Fibroblast of lung (primary cell): Measurements from ENCODE around the gene SLK. TPM values are rescaled to one million over a fixed set of nuclear protein-coding genes. Genes with fewer than 3 reads are reported as not detected.

Source experiments
- DNase-seq, 2 donors: peaks; one replicate each; pipeline versions ENCODE4 v3.0.0 to v3.0.0-alpha.2; 2010; ENCODE audit warnings: low read depth in 2 of 2
- H2AFZ ChIP-seq: 2 replicates; pipeline ENCODE4 v1.5.1; 2012; ENCODE audit warnings: low read length, control low read depth, inconsistent platforms
- H3K27ac ChIP-seq: 2 replicates; pipeline ENCODE4 v1.5.1; 2011; ENCODE audit warnings: low read length, control low read depth; ENCODE audit not compliant: insufficient read depth
- H3K27me3 ChIP-seq: 2 replicates; pipeline ENCODE4 v1.5.1; 2011; ENCODE audit warnings: mild to moderate bottlenecking, low read length; ENCODE audit not compliant: control insufficient read depth, insufficient read depth
- H3K36me3 ChIP-seq: 2 replicates; pipeline ENCODE4 v1.5.1; 2011; ENCODE audit warnings: low read length; ENCODE audit not compliant: control insufficient read depth, insufficient read depth
- H3K4me1 ChIP-seq: 2 replicates; pipeline ENCODE4 v1.5.1; 2011; ENCODE audit warnings: low read length; ENCODE audit not compliant: control insufficient read depth, insufficient read depth; ENCODE audit errors: extremely low read depth
- H3K4me2 ChIP-seq: 2 replicates; pipeline ENCODE4 v1.5.1; 2011; ENCODE audit warnings: low read length, control low read depth; ENCODE audit not compliant: insufficient read depth; ENCODE audit errors: extremely low read depth
- H3K4me3 ChIP-seq, 4 experiments: fragments of 200-600 bp in 1 of 4; sonication (generic) in 1 of 4; replicated peaks in 1 of 4; 2 replicates each; pipeline ENCODE4 v1.5.1; 2011 to 2016; ENCODE audit warnings: low read length in 4 of 4, low read depth in 3 of 4, mild to moderate bottlenecking in 3 of 4, control low read depth in 2 of 4, inconsistent platforms in 1 of 4, mixed read lengths in 1 of 4; ENCODE audit not compliant: insufficient read depth in 1 of 4; ENCODE audit errors: control extremely low read depth in 1 of 4
- H3K79me2 ChIP-seq: 2 replicates; pipeline ENCODE4 v1.5.1; 2012; ENCODE audit warnings: mild to moderate bottlenecking, low read length, inconsistent platforms; ENCODE audit not compliant: control insufficient read depth, insufficient read depth
- H3K9ac ChIP-seq: 2 replicates; pipeline ENCODE4 v1.5.1; 2011; ENCODE audit warnings: mild to moderate bottlenecking, low read length, control low read depth; ENCODE audit not compliant: insufficient read depth
- H3K9me3 ChIP-seq: 2 replicates; pipeline ENCODE4 v1.5.1; 2012; ENCODE audit warnings: low read depth, low read length; ENCODE audit not compliant: control insufficient read depth, insufficient read depth
- H4K20me1 ChIP-seq: 2 replicates; pipeline ENCODE4 v1.5.1; 2011; ENCODE audit warnings: low read length; ENCODE audit not compliant: control insufficient read depth, insufficient read depth; ENCODE audit errors: extremely low read depth
- EZH2 ChIP-seq: IDR thresholded peaks from 2 replicates; pipeline ENCODE4 v1.5.1; 2012; ENCODE audit warnings: low read length, control low read depth, mild to moderate bottlenecking; ENCODE audit errors: missing control alignments
- polyA plus RNA-seq, 2 donors: library from polyadenylated mRNA; depleted of rRNA in 1 of 2; stranded (reverse) in 1 of 2; unstranded in 1 of 2; fragments of >200 nt; gene quantifications; 2 replicates each; pipeline ENCODE4 v1.2.1, GENCODE V29; 2011 to 2012; ENCODE audit warnings: missing spikeins in 1 of 2
- total RNA-seq: library from RNA; depleted of rRNA; stranded (reverse); fragments of >200 nt; gene quantifications from 2 replicates; pipeline ENCODE4 v1.2.1, GENCODE V29; 2014
- TF ChIP-seq, protein P1 (sequence below), 2 donors: IDR thresholded peaks in 1 of 2; conservative IDR thresholded peaks in 1 of 2; 1 replicate in 1 of 2; 2 replicates in 1 of 2; pipeline ENCODE4 v1.5.1; 2011 to 2012; ENCODE audit warnings: low read length in 2 of 2, control low read depth in 1 of 2, inconsistent platforms in 1 of 2, low read depth in 1 of 2, mild to moderate bottlenecking in 1 of 2

SLK gene
- total and polyA plus RNA-seq, 2 donors (not counting 1 experiment from before 2014, with no cell fraction given) = 18.2 to 63.1 TPM

DNA sequence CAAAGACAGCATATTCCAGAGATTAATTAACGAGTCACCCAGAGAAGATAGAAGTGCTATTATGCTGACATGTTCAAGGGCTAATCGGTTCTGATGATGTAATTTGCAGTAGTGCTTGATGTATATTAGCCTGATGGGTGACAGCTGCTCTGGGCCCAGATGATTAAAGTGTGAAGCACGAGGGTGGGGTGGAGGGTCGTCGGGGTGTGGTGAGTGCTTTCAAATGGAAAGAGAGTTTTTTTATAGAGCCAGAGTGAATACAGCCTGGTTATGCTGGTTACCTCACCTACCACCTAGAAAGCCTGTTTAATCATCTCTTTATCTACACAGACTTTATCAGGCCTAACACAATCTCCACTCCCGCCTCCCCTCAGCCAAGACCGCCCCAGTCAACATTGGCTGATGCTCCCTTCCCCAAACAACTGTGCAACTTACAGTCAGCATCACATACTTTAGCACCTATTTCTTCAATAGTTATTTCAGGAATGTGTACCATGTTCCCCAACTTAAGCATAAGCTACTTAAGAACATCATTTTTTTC lies 37.5 kb upstream of the SLK start:
- no peak overlapping the region for H3K4me3 ChIP-seq

DNA sequence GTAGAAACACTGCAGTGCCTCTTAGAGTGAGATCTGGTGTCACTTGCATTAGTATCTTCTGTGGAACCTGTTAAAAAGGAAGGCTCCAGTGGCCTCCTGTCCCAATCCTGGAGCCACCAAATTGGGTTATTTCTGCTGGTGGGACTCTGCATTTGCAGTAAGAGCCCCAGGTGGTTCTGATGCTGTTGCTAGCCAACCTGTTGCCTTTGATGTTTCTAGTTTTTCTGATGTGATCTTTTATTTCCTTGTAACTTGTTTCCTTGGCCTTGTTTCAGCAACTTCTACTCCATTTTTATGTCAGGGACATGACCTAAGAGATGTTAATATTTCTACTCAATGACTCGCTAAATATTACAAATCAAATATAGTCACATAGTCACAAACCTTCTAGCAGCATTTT lies 36.5 kb upstream of the SLK start:
- DNase-seq = no peak
- TF ChIP-seq, protein P1, sequence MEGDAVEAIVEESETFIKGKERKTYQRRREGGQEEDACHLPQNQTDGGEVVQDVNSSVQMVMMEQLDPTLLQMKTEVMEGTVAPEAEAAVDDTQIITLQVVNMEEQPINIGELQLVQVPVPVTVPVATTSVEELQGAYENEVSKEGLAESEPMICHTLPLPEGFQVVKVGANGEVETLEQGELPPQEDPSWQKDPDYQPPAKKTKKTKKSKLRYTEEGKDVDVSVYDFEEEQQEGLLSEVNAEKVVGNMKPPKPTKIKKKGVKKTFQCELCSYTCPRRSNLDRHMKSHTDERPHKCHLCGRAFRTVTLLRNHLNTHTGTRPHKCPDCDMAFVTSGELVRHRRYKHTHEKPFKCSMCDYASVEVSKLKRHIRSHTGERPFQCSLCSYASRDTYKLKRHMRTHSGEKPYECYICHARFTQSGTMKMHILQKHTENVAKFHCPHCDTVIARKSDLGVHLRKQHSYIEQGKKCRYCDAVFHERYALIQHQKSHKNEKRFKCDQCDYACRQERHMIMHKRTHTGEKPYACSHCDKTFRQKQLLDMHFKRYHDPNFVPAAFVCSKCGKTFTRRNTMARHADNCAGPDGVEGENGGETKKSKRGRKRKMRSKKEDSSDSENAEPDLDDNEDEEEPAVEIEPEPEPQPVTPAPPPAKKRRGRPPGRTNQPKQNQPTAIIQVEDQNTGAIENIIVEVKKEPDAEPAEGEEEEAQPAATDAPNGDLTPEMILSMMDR (conservative IDR thresholded peaks at IDR 0.05 in 1 of 2, IDR thresholded peaks at IDR 0.05 in 1 of 2; ENCODE audit: low read depth in 1 of 2, low read length in 2 of 2) = no peak
- no peak for TF ChIP-seq EZH2
- Histone ChIP-seq H3K36me3 (no peaks in the 10 kb centered on the region), H3K4me1 (no peaks in the 10 kb centered on the region), H3K9me3 (no peaks in the 10 kb centered on the region), H3K27ac (no peak overlapping the region), H3K4me3 (no peak overlapping the region), H3K27me3 (no peaks in the 10 kb centered on the region), H3K4me2 (no peak overlapping the region), H4K20me1 (no peaks in the 10 kb centered on the region), H3K79me2 (no peaks in the 10 kb centered on the region), H2AFZ (no peak overlapping the region), H3K9ac (no peak overlapping the region)

More for the DNA sequence above, 37.5 kb upstream of the SLK start:
- Histone ChIP-seq H3K27me3 (no peaks in the 10 kb centered on the region), H2AFZ (no peak overlapping the region), H3K4me2 (no peak overlapping the region), H3K27ac (no peak overlapping the region), H3K36me3 (no peaks in the 10 kb centered on the region), H3K4me1 (no peaks in the 10 kb centered on the region), H3K79me2 (no peaks in the 10 kb centered on the region), H3K9ac (no peak overlapping the region), H4K20me1 (no peaks in the 10 kb centered on the region), H3K9me3 (no peaks in the 10 kb centered on the region)
- DNase-seq = peak; percentile 41 to 43
- TF ChIP-seq, protein P1 (conservative IDR thresholded peaks at IDR 0.05 in 1 of 2, IDR thresholded peaks at IDR 0.05 in 1 of 2; ENCODE audit: low read depth in 1 of 2, low read length in 2 of 2) = no peak
- TF ChIP-seq EZH2 = no peak

DNA sequence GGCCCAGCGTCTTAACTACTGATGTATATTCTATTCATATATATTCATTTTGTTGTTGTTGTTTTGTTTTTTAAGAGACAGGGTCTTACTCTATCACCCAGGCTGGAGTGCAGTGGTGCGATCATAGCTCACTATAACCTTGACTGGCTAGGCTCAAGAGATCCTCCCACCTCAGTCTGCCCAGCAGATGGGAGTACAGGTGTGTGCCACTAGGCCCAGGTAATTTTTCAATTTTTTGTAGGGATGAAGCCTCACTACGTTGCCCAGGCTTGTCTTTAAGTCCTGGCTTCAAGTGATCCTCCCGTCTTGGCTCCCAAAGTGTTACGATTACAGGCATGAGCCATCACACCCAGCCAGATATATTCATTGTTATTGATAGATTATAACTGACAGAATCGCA lies 36.1 kb upstream of the SLK start:
- Histone ChIP-seq H4K20me1 (no peaks in the 10 kb centered on the region), H3K9ac (no peak overlapping the region), H2AFZ (no peak overlapping the region), H3K27ac (no peak overlapping the region), H3K4me3 (no peak overlapping the region), H3K4me2 (no peak overlapping the region), H3K9me3 (no peaks in the 10 kb centered on the region), H3K27me3 (no peaks in the 10 kb centered on the region), H3K79me2 (no peaks in the 10 kb centered on the region), H3K4me1 (no peaks in the 10 kb centered on the region), H3K36me3 (no peaks in the 10 kb centered on the region)
- DNase-seq = no peak
- TF ChIP-seq EZH2 = no peak
- TF ChIP-seq, protein P1 (conservative IDR thresholded peaks at IDR 0.05 in 1 of 2, IDR thresholded peaks at IDR 0.05 in 1 of 2; ENCODE audit: low read depth in 1 of 2, low read length in 2 of 2) = no peak
